K562 (cell line): ENCODE data around the gene HSD11B1.

Source experiments
- JUN ChIP-seq, 2 experiments: sonication (generic) in 1 of 2; formaldehyde crosslinking in 1 of 2; IDR thresholded peaks; 2 replicates each; pipeline versions ENCODE4 v1.6.1 to v1.8.0; 2012 to 2022; ENCODE audit warnings: borderline replicate concordance in 2 of 2, mild to moderate bottlenecking in 2 of 2, improper control_type of control experiment in 1 of 2, low read depth in 1 of 2, low read length in 1 of 2, missing genetic modification reagents in 1 of 2
- PHB2 ChIP-seq: fragments of 450-650 bp; IDR thresholded peaks from 2 replicates; pipeline ENCODE4 v1.6.1; 2017; ENCODE audit warnings: low read depth
- PML ChIP-seq: IDR thresholded peaks from 2 replicates; pipeline ENCODE4 v1.6.1; 2012; ENCODE audit warnings: low read length, inconsistent platforms
- RCOR1 ChIP-seq, 2 experiments: IDR thresholded peaks; 2 replicates each; pipeline ENCODE4 v1.6.1; 2012; ENCODE audit warnings: low read depth in 2 of 2, low read length in 2 of 2, borderline replicate concordance in 1 of 2, improper control_type of control experiment in 1 of 2
- SPI1 ChIP-seq: IDR thresholded peaks from 2 replicates; pipeline ENCODE4 v1.6.1; 2011; ENCODE audit warnings: low read depth, low read length, control low read depth, borderline replicate concordance
- ZNF274 ChIP-seq: IDR thresholded peaks from 2 replicates; pipeline ENCODE4 v1.6.1; 2011; ENCODE audit warnings: low read depth, mild to moderate bottlenecking, low read length, moderate library complexity, borderline replicate concordance
- TF ChIP-seq, protein P1 (sequence below), 2 experiments: IDR thresholded peaks; 2 replicates each; pipeline ENCODE4 v1.6.1; 2012; ENCODE audit warnings: improper control_type of control experiment in 2 of 2, low read depth in 2 of 2, low read length in 2 of 2, borderline replicate concordance in 1 of 2
- TF ChIP-seq, protein P2 (sequence below), 2 experiments: fragments of 450-650 bp in 1 of 2; IDR thresholded peaks; 2 replicates each; pipeline ENCODE4 v1.6.1; 2011 to 2017; ENCODE audit warnings: low read depth in 2 of 2, antibody characterized with exemption in 1 of 2, borderline replicate concordance in 1 of 2, low read length in 1 of 2, mild to moderate bottlenecking in 1 of 2, mixed read lengths in 1 of 2; ENCODE audit not compliant: control insufficient read depth in 1 of 2

DNA sequence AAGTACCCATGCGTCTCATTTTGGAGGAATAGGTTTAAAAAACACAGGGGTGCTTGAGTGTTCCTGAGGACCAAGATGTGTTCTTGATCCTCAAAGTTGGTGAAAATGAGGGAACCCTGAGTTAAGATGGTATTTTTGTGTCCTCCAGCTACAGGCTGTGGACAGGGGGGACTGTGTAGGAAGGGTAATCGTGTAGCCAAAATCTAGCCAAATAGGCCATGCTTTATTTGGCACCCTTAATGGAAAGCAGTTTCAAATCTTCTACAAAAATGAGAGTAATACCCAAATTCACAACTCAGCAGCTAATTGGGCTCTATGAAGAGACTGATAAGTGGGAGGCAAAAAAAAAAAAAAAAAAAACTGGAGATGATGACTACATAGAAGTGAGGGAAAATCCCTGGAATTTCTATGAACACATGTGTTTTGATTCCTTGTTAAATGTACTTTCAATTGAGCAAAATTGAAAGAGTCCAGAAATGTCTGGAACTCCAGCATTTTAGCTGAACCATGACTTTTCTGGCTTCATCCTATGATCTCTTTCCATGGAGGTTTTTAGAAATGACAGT, 470 bp downstream of the HSD11B1 start:
- TF ChIP-seq, protein P1, sequence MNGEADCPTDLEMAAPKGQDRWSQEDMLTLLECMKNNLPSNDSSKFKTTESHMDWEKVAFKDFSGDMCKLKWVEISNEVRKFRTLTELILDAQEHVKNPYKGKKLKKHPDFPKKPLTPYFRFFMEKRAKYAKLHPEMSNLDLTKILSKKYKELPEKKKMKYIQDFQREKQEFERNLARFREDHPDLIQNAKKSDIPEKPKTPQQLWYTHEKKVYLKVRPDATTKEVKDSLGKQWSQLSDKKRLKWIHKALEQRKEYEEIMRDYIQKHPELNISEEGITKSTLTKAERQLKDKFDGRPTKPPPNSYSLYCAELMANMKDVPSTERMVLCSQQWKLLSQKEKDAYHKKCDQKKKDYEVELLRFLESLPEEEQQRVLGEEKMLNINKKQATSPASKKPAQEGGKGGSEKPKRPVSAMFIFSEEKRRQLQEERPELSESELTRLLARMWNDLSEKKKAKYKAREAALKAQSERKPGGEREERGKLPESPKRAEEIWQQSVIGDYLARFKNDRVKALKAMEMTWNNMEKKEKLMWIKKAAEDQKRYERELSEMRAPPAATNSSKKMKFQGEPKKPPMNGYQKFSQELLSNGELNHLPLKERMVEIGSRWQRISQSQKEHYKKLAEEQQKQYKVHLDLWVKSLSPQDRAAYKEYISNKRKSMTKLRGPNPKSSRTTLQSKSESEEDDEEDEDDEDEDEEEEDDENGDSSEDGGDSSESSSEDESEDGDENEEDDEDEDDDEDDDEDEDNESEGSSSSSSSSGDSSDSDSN (IDR thresholded peaks at IDR 0.05; ENCODE audit: borderline replicate concordance in 1 of 2, low read depth in 2 of 2, low read length in 2 of 2) = no peak
- no peak for TF ChIP-seq RCOR1 (IDR thresholded peaks at IDR 0.05; ENCODE audit: borderline replicate concordance in 1 of 2, low read depth in 2 of 2, low read length in 2 of 2)
- TF ChIP-seq PML = no peak
- no peak for TF ChIP-seq SPI1
- TF ChIP-seq PHB2 = no peak
- TF ChIP-seq, protein P2, sequence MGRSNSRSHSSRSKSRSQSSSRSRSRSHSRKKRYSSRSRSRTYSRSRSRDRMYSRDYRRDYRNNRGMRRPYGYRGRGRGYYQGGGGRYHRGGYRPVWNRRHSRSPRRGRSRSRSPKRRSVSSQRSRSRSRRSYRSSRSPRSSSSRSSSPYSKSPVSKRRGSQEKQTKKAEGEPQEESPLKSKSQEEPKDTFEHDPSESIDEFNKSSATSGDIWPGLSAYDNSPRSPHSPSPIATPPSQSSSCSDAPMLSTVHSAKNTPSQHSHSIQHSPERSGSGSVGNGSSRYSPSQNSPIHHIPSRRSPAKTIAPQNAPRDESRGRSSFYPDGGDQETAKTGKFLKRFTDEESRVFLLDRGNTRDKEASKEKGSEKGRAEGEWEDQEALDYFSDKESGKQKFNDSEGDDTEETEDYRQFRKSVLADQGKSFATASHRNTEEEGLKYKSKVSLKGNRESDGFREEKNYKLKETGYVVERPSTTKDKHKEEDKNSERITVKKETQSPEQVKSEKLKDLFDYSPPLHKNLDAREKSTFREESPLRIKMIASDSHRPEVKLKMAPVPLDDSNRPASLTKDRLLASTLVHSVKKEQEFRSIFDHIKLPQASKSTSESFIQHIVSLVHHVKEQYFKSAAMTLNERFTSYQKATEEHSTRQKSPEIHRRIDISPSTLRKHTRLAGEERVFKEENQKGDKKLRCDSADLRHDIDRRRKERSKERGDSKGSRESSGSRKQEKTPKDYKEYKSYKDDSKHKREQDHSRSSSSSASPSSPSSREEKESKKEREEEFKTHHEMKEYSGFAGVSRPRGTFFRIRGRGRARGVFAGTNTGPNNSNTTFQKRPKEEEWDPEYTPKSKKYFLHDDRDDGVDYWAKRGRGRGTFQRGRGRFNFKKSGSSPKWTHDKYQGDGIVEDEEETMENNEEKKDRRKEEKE (IDR thresholded peaks at IDR 0.05; ENCODE audit: borderline replicate concordance in 1 of 2, control insufficient read depth in 1 of 2, low read depth in 2 of 2, low read length in 1 of 2) = no peak
- no peak for TF ChIP-seq ZNF274
- no peak for TF ChIP-seq JUN (IDR thresholded peaks at IDR 0.05; ENCODE audit: borderline replicate concordance, low read depth, low read length)
- TF ChIP-seq JUN (CRISPR knock-in tag; IDR thresholded peaks at IDR 0.05; ENCODE audit: borderline replicate concordance) = no peak
